ENCODE data around the gene PPFIBP2.

GRCh38 chr11:7544021-7544420 lies 30.2 kb downstream of the PPFIBP2 start:
- TF ChIP-seq, protein P1, sequence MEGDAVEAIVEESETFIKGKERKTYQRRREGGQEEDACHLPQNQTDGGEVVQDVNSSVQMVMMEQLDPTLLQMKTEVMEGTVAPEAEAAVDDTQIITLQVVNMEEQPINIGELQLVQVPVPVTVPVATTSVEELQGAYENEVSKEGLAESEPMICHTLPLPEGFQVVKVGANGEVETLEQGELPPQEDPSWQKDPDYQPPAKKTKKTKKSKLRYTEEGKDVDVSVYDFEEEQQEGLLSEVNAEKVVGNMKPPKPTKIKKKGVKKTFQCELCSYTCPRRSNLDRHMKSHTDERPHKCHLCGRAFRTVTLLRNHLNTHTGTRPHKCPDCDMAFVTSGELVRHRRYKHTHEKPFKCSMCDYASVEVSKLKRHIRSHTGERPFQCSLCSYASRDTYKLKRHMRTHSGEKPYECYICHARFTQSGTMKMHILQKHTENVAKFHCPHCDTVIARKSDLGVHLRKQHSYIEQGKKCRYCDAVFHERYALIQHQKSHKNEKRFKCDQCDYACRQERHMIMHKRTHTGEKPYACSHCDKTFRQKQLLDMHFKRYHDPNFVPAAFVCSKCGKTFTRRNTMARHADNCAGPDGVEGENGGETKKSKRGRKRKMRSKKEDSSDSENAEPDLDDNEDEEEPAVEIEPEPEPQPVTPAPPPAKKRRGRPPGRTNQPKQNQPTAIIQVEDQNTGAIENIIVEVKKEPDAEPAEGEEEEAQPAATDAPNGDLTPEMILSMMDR (IDR thresholded peaks at IDR 0.05): no peak
- no peak for TF ChIP-seq POLR2A (IDR thresholded peaks at IDR 0.05)
